Limb (tissue), 2 donors: Measurements from ENCODE around the gene B4GALNT1.
A peak's percentile ranks its signal among the peaks of the same experiment; 100 is the strongest.
"Not testable (repeated sequence)": the region's sequence is repeated elsewhere in the genome, so short reads cannot be mapped to it uniquely, and the experiment has no call there.

Experiments
- DNase-seq, 2 donors: peaks; one replicate each; pipeline ENCODE4 v3.0.0-alpha.2; 2016; ENCODE audit errors: extremely low spot score in 2 of 2

Gene B4GALNT1

GRCh38 chr12:57637364-57637763 is 4.4 kb upstream of the B4GALNT1 start:
- DNase-seq: no peak

GRCh38 chr12:57636731-57637130 is 3.7 kb upstream of the B4GALNT1 start:
- not testable (repeated sequence) for DNase-seq

- peak in 1 of 2 donors; percentile 56 for DNase-seq
These were observed 686 bp downstream of the B4GALNT1 start for GRCh38 chr12:57632073-57632957.

- peak in 1 of 2 donors; percentile 50 for DNase-seq
These were observed 1.4 kb downstream of the B4GALNT1 start for GRCh38 chr12:57631566-57632072.

GRCh38 chr12:57630891-57631433 is 2.0 kb downstream of the B4GALNT1 start:
- peak in 1 of 2 donors; percentile 27 for DNase-seq

- peak in 1 of 2 donors; percentile 30 for DNase-seq
These were observed 3.0 kb downstream of the B4GALNT1 start for GRCh38 chr12:57629897-57630471.

GRCh38 chr12:57628280-57629191 is 4.5 kb downstream of the B4GALNT1 start:
- DNase-seq: peak in 1 of 2 donors; percentile 24

- DNase-seq: peak in 1 of 2 donors; percentile 41
These were observed 5.3 kb downstream of the B4GALNT1 start for GRCh38 chr12:57627501-57628279.

GRCh38 chr12:57626921-57627445 is 6.0 kb downstream of the B4GALNT1 start:
- DNase-seq: peak in 1 of 2 donors; percentile 21

- peak in 1 of 2 donors; percentile 26 for DNase-seq
These were observed 6.7 kb downstream of the B4GALNT1 start for GRCh38 chr12:57626111-57626920.

GRCh38 chr12:57625261-57626032 is 7.6 kb downstream of the B4GALNT1 start:
- no peak for DNase-seq

GRCh38 chr12:57624441-57625220 is 8.4 kb downstream of the B4GALNT1 start:
- no peak for DNase-seq

- DNase-seq: no peak
These were observed 9.1 kb downstream of the B4GALNT1 start for GRCh38 chr12:57623811-57624390.

GRCh38 chr12:57623385-57623784 is 9.6 kb downstream of the B4GALNT1 start:
- DNase-seq: no peak

GRCh38 chr12:57622293-57623245 is 10.4 kb downstream of the B4GALNT1 start:
- no peak for DNase-seq
